ENCODE results near the gene BHLHE41. TPM values are rescaled to one million over a fixed set of nuclear protein-coding genes. Genes with fewer than 3 reads are reported as not detected.

BHLHE41 gene
- total and polyA plus RNA-seq, 2 of the 8 experiments (the other 6 are each of a cell fraction or from before 2014, with no cell fraction given): 1.1 to 3.4 TPM

GRCh38 chr12:26106347-26106746 is 18.5 kb downstream of the BHLHE41 start:
- Histone ChIP-seq H3K23ac (ENCODE audit: insufficient read length) (no peak overlapping the region), H3K56ac (replicated peaks; ENCODE audit: insufficient read length, low read depth, low read length) (no peak overlapping the region), H3K4me2 (ENCODE audit: insufficient read depth in 1 of 2, low read depth in 2 of 2, low read length in 2 of 2) (no peak overlapping the region), H4K20me1 (replicated peaks in 1 of 2; ENCODE audit: control insufficient read depth in 1 of 2, insufficient read depth in 2 of 2, low read length in 2 of 2) (no peaks in the 10 kb centered on the region), H3K4ac (replicated peaks; ENCODE audit: insufficient read length, low read depth, low read length) (no peak overlapping the region), H2AK5ac (ENCODE audit: low read depth, low read length) (no peak overlapping the region; the same call in 1 of the 2 replicates), H4K8ac (ENCODE audit: extremely low read depth, insufficient read depth, low read length) (no peak overlapping the region), H3K18ac (ENCODE audit: extremely low read depth, low read length) (no peak overlapping the region), H3K4me1 (replicated peaks in 1 of 4; ENCODE audit: control insufficient read depth in 3 of 4, insufficient read depth in 4 of 4, low read length in 3 of 4) (peaks cover 0 to 10% (median 4%) of the 10 kb centered on the region in 4 experiments; a peak in 3 of 7 replicates), H2BK120ac (replicated peaks; ENCODE audit: low read depth, low read length) (no peak overlapping the region), H3K36me3 (ENCODE audit: control insufficient read depth in 2 of 4, insufficient read depth in 4 of 4, low read length in 3 of 4) (no peaks in the 10 kb centered on the region), H3K27me3 (replicated peaks in 1 of 4; ENCODE audit: control insufficient read depth in 3 of 4, extremely low read depth in 1 of 4, insufficient read depth in 3 of 4, low read length in 3 of 4) (no peaks in the 10 kb centered on the region; a peak in 1 of 7 replicates), H3K4me3 (ENCODE audit: extremely low read depth in 1 of 4, insufficient read depth in 2 of 4, low read depth in 3 of 4, low read length in 4 of 4) (no peak overlapping the region), H3K9me3 (ENCODE audit: insufficient read depth in 2 of 2, low read depth in 1 of 2, low read length in 1 of 2) (no peaks in the 10 kb centered on the region), H2BK12ac (ENCODE audit: low read depth, low read length) (no peak overlapping the region), H3K79me2 (ENCODE audit: control insufficient read depth in 1 of 2, insufficient read depth in 2 of 2, low read length in 2 of 2) (no peaks in the 10 kb centered on the region), H3K9ac (replicated peaks in 1 of 4; ENCODE audit: extremely low read depth in 1 of 4, low read depth in 3 of 4, low read length in 3 of 4) (no peak overlapping the region), H2AFZ (ENCODE audit: low read length) (no peak overlapping the region), H3K79me1 (ENCODE audit: low read depth, low read length) (no peaks in the 10 kb centered on the region), H4K91ac (replicated peaks; ENCODE audit: insufficient read length, low read length) (no peak overlapping the region), H2BK5ac (ENCODE audit: low read depth, low read length) (no peak overlapping the region), H3K27ac (ENCODE audit: low read depth, low read length) (no peak overlapping the region), H3K14ac (ENCODE audit: insufficient read length) (no peak overlapping the region), H3K23me2 (ENCODE audit: low read depth, low read length) (no peaks in the 10 kb centered on the region), H4K5ac (ENCODE audit: insufficient read length, low read depth, low read length) (no peak overlapping the region), H2BK20ac (ENCODE audit: low read length) (no peak overlapping the region), H2BK15ac (ENCODE audit: low read length) (no peak overlapping the region)
- ChIA-PET CTCF (ENCODE audit: partially characterized antibody) (interaction anchor here (1.1 kb wide), 1 partner anchor 9 kb away, joined by 4 read pairs; no protein-coding TSS in a partner anchor), POLR2A (ENCODE audit: partially characterized antibody) (no interaction called here)
- FAIRE-seq (no peak), DNase-seq (ENCODE audit: low read depth in 1 of 2, low spot score in 2 of 2) (no peak)
- WGBS, 2 experiments (ENCODE audit: extremely low coverage in 1 of 2, insufficient coverage in 1 of 2, insufficient read length in 1 of 2, insufficient replicate concordance in 2 of 2, low coverage in 1 of 2, low lambda C conversion rate in 2 of 2, missing lambda C conversion rate in 1 of 2): 70% methylated on average over 4 of the region's 4 CpGs; no CpG with 5 or more reads in 1 of the 2 experiments
- TF ChIP-seq RFX5 (IDR thresholded peaks at IDR 0.05; ENCODE audit: borderline replicate concordance, low read depth, low read length) (no peak), EZH2 (IDR thresholded peaks at IDR 0.05; ENCODE audit: low read depth, low read length, severe bottlenecking) (no peak), YY1 (IDR thresholded peaks at IDR 0.05; ENCODE audit: low read depth, low read length) (no peak), NANOG (IDR thresholded peaks at IDR 0.05; ENCODE audit: insufficient read depth, low read depth, low read length, poor library complexity, severe bottlenecking) (no peak), GABPA (IDR thresholded peaks at IDR 0.05; ENCODE audit: borderline replicate concordance, insufficient read depth, low read length) (no peak), KDM4A (IDR thresholded peaks at IDR 0.05; ENCODE audit: low read depth, low read length, severe bottlenecking) (no peak), ATF3 (IDR thresholded peaks at IDR 0.05; ENCODE audit: insufficient read depth, low read depth, low read length) (no peak), SIRT6 (IDR thresholded peaks at IDR 0.05; ENCODE audit: low read length) (no peak), SIN3A (conservative IDR thresholded peaks at IDR 0.05 in 1 of 2, IDR thresholded peaks at IDR 0.05 in 1 of 2; ENCODE audit: low read depth in 1 of 2, low read length in 2 of 2) (no peak), RNF2 (IDR thresholded peaks at IDR 0.05; ENCODE audit: borderline replicate concordance, low read depth, low read length, missing control alignments, poor library complexity, severe bottlenecking) (no peak), BRCA1 (IDR thresholded peaks at IDR 0.05; ENCODE audit: low read depth, low read length) (no peak)
- TF ChIP-seq, protein P1, sequence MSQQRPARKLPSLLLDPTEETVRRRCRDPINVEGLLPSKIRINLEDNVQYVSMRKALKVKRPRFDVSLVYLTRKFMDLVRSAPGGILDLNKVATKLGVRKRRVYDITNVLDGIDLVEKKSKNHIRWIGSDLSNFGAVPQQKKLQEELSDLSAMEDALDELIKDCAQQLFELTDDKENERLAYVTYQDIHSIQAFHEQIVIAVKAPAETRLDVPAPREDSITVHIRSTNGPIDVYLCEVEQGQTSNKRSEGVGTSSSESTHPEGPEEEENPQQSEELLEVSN (IDR thresholded peaks at IDR 0.05): no peak

All from H1 (cell line).